ENCODE results near the gene S100A6.

- TF ChIP-seq CTCF (IDR thresholded peaks at IDR 0.05; ENCODE audit: insufficient read depth, low read length, poor library complexity, severe bottlenecking) (no peak), EZH2phosphoT487 (conservative IDR thresholded peaks at IDR 0.05; ENCODE audit: low read length) (no peak)
Measured at GRCh38 chr1:153506386-153506785, 29.4 kb downstream of the S100A6 start.
